M059J (cell line): ENCODE measurements around the gene MGMT. TPM values are rescaled to one million over a fixed set of nuclear protein-coding genes. Genes with fewer than 3 reads are reported as not detected.

Source experiments
- DNase-seq: peaks from one replicate; pipeline ENCODE4 v3.0.0-alpha.2; 2012; ENCODE audit warnings: low read depth
- total RNA-seq: library from RNA; depleted of rRNA; stranded (reverse); fragments of >200 nt; shearing (Covaris generic); gene quantifications from 2 replicates; pipeline ENCODE4 v1.2.3, GENCODE V29; 2014

Gene MGMT
- total RNA-seq, 1 experiment from 2014 or later = not detected

GRCh38 chr10:129520440-129521080, 53.5 kb downstream of the MGMT start:
- no peak for DNase-seq

GRCh38 chr10:129521161-129522025, 54.4 kb downstream of the MGMT start:
- DNase-seq = no peak

- no peak for DNase-seq
Observed at GRCh38 chr10:129522041-129522585, 55.1 kb downstream of the MGMT start.

GRCh38 chr10:129523031-129523722, 56.1 kb downstream of the MGMT start:
- DNase-seq = no peak

- DNase-seq = no peak
Observed at GRCh38 chr10:129523723-129524316, 56.8 kb downstream of the MGMT start.

- no peak for DNase-seq
Observed at GRCh38 chr10:129524936-129525335, 57.9 kb downstream of the MGMT start.

GRCh38 chr10:129525401-129525801, 58.4 kb downstream of the MGMT start:
- peak; percentile 11 for DNase-seq

- DNase-seq = no peak
Observed at GRCh38 chr10:129526943-129527342, 59.9 kb downstream of the MGMT start.

- no peak for DNase-seq
Observed at GRCh38 chr10:129528376-129528978, 61.4 kb downstream of the MGMT start.

- DNase-seq = no peak
Observed at GRCh38 chr10:129530581-129530980, 63.5 kb downstream of the MGMT start.

GRCh38 chr10:129531195-129531968, 64.3 kb downstream of the MGMT start:
- peak; percentile 57 for DNase-seq

GRCh38 chr10:129531969-129532660, 65.1 kb downstream of the MGMT start:
- DNase-seq = peak; percentile 56

GRCh38 chr10:129532838-129533237, 65.8 kb downstream of the MGMT start:
- no peak for DNase-seq

GRCh38 chr10:129533281-129533680, 66.2 kb downstream of the MGMT start:
- no peak for DNase-seq

GRCh38 chr10:129534826-129535225, 67.8 kb downstream of the MGMT start:
- DNase-seq = no peak

GRCh38 chr10:129536336-129536735, 69.3 kb downstream of the MGMT start:
- no peak for DNase-seq

GRCh38 chr10:129537151-129537550, 70.1 kb downstream of the MGMT start:
- DNase-seq = no peak

- no peak for DNase-seq
Observed at GRCh38 chr10:129538236-129538635, 71.2 kb downstream of the MGMT start.

- DNase-seq = no peak
Observed at GRCh38 chr10:129541200-129541599, 74.2 kb downstream of the MGMT start.
